NCI-H510A treated with DMSO at 0.1 percent for 48 hours (cell line): ENCODE data around the gene TDRD9.
"Not testable (repeated sequence)": the region's sequence is repeated elsewhere in the genome, so short reads cannot be mapped to it uniquely, and the experiment has no call there.

ENCODE experiments used
- DNase-seq: peaks from one replicate; lab custom pipeline; 2025; lab: John Stamatoyannopoulos, UW

TDRD9 gene

GRCh38 chr14:103928011-103928890 is at the start of gene TDRD9:
TDRD9 (plus strand) TSS chr14:103928456; CDS start chr14:103928510, 54 bp downstream.
- no peak for DNase-seq

GRCh38 chr14:103879118-103879569 is 49.1 kb upstream of the TDRD9 start:
- no peak for DNase-seq

- no peak for DNase-seq
These were observed 48.5 kb upstream of the TDRD9 start for GRCh38 chr14:103879570-103880347.

GRCh38 chr14:103880348-103881267 is 47.6 kb upstream of the TDRD9 start:
- no peak for DNase-seq

GRCh38 chr14:103881268-103882201 is 46.7 kb upstream of the TDRD9 start:
- DNase-seq: no peak

- DNase-seq: no peak
These were observed 45.6 kb upstream of the TDRD9 start for GRCh38 chr14:103882503-103883262.

- DNase-seq: no peak
These were observed 45.1 kb upstream of the TDRD9 start for GRCh38 chr14:103883263-103883523.

- DNase-seq: no peak
These were observed 43.4 kb upstream of the TDRD9 start for GRCh38 chr14:103884854-103885253.

GRCh38 chr14:103885509-103885932 is 42.7 kb upstream of the TDRD9 start:
- DNase-seq: no peak

GRCh38 chr14:103886304-103887169 is 41.7 kb upstream of the TDRD9 start:
- DNase-seq: no peak

- no peak for DNase-seq
These were observed 41.1 kb upstream of the TDRD9 start for GRCh38 chr14:103887170-103887501.

- DNase-seq: no peak
These were observed 40.6 kb upstream of the TDRD9 start for GRCh38 chr14:103887557-103888115.

- not testable (repeated sequence) for DNase-seq
These were observed 39.3 kb upstream of the TDRD9 start for GRCh38 chr14:103889002-103889312.

- DNase-seq: no peak
These were observed 38.8 kb upstream of the TDRD9 start for GRCh38 chr14:103889313-103890051.

GRCh38 chr14:103890052-103890371 is 38.2 kb upstream of the TDRD9 start:
- no peak for DNase-seq

GRCh38 chr14:103890821-103891666 is 37.2 kb upstream of the TDRD9 start:
- no peak for DNase-seq

GRCh38 chr14:103891667-103892215 is 36.5 kb upstream of the TDRD9 start:
- no peak for DNase-seq
